ENCODE data around the gene TANK. TPM values are rescaled to one million over a fixed set of nuclear protein-coding genes. Genes with fewer than 3 reads are reported as not detected.

The TANK gene
- total and polyA plus RNA-seq, 2 donors (not counting 3 experiments of a cell fraction or from before 2014, with no cell fraction given), result 33.3 to 83.2 TPM

GRCh38 chr2:161118722-161119121 is 41.5 kb upstream of the TANK start:
- ChIA-PET CTCF (interaction anchor here (1.0 to 1.6 kb wide), 5 partner anchors 10 to 55 kb away, joined by 3 to 6 read pairs (median 4); no protein-coding TSS in a partner anchor), POLR2A (no interaction called here)
- no peak overlapping the region for H2AFZ ChIP-seq (ENCODE audit: low read depth, low read length)
- no peak overlapping the region for H3K4me2 ChIP-seq (ENCODE audit: insufficient read depth, low read length)
- FAIRE-seq (no peak), DNase-seq (ENCODE audit: low read depth, low spot score) (no peak)
- peaks cover 18% of the 10 kb centered on the region for H3K4me1 ChIP-seq (ENCODE audit: control insufficient read depth, extremely low read depth, insufficient read depth, low read length)
- H3K27me3 ChIP-seq (ENCODE audit: control insufficient read depth in 2 of 2, insufficient read depth in 2 of 2, low read length in 2 of 2), result no peaks in the 10 kb centered on the region
- intact Hi-C loops (cut with micrococcal nuclease), result no loop called here
- H3K27ac ChIP-seq (ENCODE audit: insufficient read depth, low read depth, low read length), result no peak overlapping the region
- no peak overlapping the region for H3K4me3 ChIP-seq (replicated peaks in 1 of 3; ENCODE audit: insufficient read depth in 1 of 3, low read depth in 1 of 3, low read length in 3 of 3)
- H3K9me1 ChIP-seq (replicated peaks; ENCODE audit: control insufficient read depth, extremely low read depth, insufficient read depth, low read length), result no peaks in the 10 kb centered on the region
- H3K9ac ChIP-seq (replicated peaks; ENCODE audit: extremely low read depth, insufficient read depth, low read length), result no peak overlapping the region
- no peaks in the 10 kb centered on the region for H3K9me3 ChIP-seq (replicated peaks; ENCODE audit: control insufficient read depth, insufficient read depth, low read length)
- dilution Hi-C loops (cut with MboI; ENCODE audit: extremely low pct_ligation_motif_present, low sequenced_read_pairs), result no loop called here
- H3K36me3 ChIP-seq (ENCODE audit: control insufficient read depth in 2 of 2, extremely low read depth in 1 of 2, insufficient read depth in 2 of 2, low read length in 2 of 2), result no peaks in the 10 kb centered on the region
- H4K20me1 ChIP-seq (replicated peaks; ENCODE audit: control insufficient read depth, extremely low read depth, insufficient read depth, low read length), result no peaks in the 10 kb centered on the region
- no TSS peak for BruUV-seq (replicated peaks)
- H3K79me2 ChIP-seq (ENCODE audit: control insufficient read depth, insufficient read depth, low read length), result no peaks in the 10 kb centered on the region
- TF ChIP-seq EZH2 (IDR thresholded peaks at IDR 0.05; ENCODE audit: borderline replicate concordance, low read depth, low read length, severe bottlenecking), result no peak
- no peak for TF ChIP-seq CTCF (IDR thresholded peaks at IDR 0.05; ENCODE audit: extremely low read depth in 1 of 2, insufficient read depth in 1 of 2, low read depth in 1 of 2, low read length in 2 of 2)
- TF ChIP-seq MAX (IDR thresholded peaks at IDR 0.05; ENCODE audit: insufficient read depth, insufficient read length), result no peak
- no peak for TF ChIP-seq FOS (IDR thresholded peaks at IDR 0.05; ENCODE audit: borderline replicate concordance, insufficient read depth, low read length)
- TF ChIP-seq POLR2AphosphoS5 (IDR thresholded peaks at IDR 0.05; ENCODE audit: insufficient read depth, low read depth, low read length), result no peak
- no peak for TF ChIP-seq MYC (IDR thresholded peaks at IDR 0.05; ENCODE audit: low read depth, low read length)
- no peak for TF ChIP-seq JUN (IDR thresholded peaks at IDR 0.05; ENCODE audit: borderline replicate concordance, insufficient read depth, insufficient read length, low read depth)
- TF ChIP-seq POLR2A (IDR thresholded peaks at IDR 0.05; ENCODE audit: low read depth, low read length), result no peak
- no peak for TF ChIP-seq GATA2 (IDR thresholded peaks at IDR 0.05; ENCODE audit: insufficient read depth, insufficient read length, low read depth, low read length)
